ENCODE measurements around the gene ALPL. TPM values are rescaled to one million over a fixed set of nuclear protein-coding genes. Genes with fewer than 3 reads are reported as not detected.

ALPL gene
- total RNA-seq, 2 donors from 2014 or later = 6.3 to 15.6 TPM

DNA sequence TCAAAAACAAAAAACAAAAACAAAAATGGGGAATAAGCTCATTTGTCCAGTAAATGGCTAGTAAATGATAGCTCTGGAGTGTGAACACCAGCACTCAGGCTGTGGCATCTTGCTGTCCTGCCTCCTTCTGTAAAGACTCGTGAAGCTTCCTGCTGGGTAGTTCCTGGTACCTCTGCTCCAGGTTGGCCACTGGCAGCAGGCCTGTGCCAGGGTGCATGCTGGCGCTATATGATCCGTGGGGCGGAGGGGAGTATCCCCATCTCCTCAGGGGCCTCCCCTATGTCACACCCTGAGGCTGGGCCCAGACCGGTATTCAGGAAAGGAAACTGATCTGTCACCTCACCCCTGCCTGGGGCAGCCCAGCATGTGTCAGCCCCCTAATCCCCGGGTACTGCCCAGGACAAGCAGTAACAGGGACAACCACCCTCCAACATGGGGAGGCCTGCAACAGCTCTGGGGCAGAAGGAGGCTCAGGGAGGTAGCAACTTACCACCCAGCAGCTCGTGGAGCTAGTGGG is 14.1 kb downstream of the ALPL start:
- Histone ChIP-seq H3K36me3 (no peaks in the 10 kb centered on the region), H3K9me3 (no peaks in the 10 kb centered on the region), H3K4me1 (replicated peaks) (no peaks in the 10 kb centered on the region), H3K27ac (no peak overlapping the region), H3K27me3 (replicated peaks; ENCODE audit: insufficient read depth) (no peaks in the 10 kb centered on the region), H3K4me3 (no peak overlapping the region)
- intact Hi-C loops (cut with DNase I) = no loop called here
- TF ChIP-seq POLR2AphosphoS5 (IDR thresholded peaks at IDR 0.05) (no peak), POLR2A (IDR thresholded peaks at IDR 0.05) (no peak)
- TF ChIP-seq, protein P1, sequence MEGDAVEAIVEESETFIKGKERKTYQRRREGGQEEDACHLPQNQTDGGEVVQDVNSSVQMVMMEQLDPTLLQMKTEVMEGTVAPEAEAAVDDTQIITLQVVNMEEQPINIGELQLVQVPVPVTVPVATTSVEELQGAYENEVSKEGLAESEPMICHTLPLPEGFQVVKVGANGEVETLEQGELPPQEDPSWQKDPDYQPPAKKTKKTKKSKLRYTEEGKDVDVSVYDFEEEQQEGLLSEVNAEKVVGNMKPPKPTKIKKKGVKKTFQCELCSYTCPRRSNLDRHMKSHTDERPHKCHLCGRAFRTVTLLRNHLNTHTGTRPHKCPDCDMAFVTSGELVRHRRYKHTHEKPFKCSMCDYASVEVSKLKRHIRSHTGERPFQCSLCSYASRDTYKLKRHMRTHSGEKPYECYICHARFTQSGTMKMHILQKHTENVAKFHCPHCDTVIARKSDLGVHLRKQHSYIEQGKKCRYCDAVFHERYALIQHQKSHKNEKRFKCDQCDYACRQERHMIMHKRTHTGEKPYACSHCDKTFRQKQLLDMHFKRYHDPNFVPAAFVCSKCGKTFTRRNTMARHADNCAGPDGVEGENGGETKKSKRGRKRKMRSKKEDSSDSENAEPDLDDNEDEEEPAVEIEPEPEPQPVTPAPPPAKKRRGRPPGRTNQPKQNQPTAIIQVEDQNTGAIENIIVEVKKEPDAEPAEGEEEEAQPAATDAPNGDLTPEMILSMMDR (IDR thresholded peaks at IDR 0.05) = no peak
- WGBS = 82% methylated on average over 7 of the region's 7 CpGs
- no peak for DNase-seq (ENCODE audit: low spot score)

DNA sequence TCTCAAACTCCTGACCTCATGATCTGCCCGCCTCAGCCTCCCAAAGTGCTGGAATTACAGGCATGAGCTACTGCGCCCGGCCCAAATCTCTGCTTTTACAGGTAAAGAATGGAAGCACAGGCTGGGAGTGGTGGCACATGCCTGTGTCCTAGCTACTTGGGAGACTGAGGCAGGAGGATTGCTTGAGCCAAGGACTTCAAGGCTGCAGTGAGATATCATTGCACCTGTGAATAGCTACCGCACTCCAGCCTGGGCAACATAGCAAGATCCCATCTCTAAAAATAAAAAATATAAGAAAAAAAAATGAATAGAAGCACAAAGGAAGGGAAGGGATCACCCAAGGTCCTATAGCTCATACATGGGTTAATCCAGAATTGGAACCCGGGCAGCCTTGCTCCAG is 15.0 kb downstream of the ALPL start:
- no peak for DNase-seq (ENCODE audit: low spot score)
- TF ChIP-seq POLR2AphosphoS5 (IDR thresholded peaks at IDR 0.05) (no peak), POLR2A (IDR thresholded peaks at IDR 0.05) (no peak)
- TF ChIP-seq, protein P1 (IDR thresholded peaks at IDR 0.05) = no peak
- Histone ChIP-seq H3K36me3 (no peaks in the 10 kb centered on the region), H3K27me3 (replicated peaks; ENCODE audit: insufficient read depth) (no peaks in the 10 kb centered on the region), H3K4me3 (no peak overlapping the region), H3K27ac (no peak overlapping the region), H3K9me3 (no peaks in the 10 kb centered on the region), H3K4me1 (replicated peaks) (no peaks in the 10 kb centered on the region)
- 88% methylated on average over 5 of the region's 5 CpGs for WGBS
- intact Hi-C loops (cut with DNase I) = no loop called here

DNA sequence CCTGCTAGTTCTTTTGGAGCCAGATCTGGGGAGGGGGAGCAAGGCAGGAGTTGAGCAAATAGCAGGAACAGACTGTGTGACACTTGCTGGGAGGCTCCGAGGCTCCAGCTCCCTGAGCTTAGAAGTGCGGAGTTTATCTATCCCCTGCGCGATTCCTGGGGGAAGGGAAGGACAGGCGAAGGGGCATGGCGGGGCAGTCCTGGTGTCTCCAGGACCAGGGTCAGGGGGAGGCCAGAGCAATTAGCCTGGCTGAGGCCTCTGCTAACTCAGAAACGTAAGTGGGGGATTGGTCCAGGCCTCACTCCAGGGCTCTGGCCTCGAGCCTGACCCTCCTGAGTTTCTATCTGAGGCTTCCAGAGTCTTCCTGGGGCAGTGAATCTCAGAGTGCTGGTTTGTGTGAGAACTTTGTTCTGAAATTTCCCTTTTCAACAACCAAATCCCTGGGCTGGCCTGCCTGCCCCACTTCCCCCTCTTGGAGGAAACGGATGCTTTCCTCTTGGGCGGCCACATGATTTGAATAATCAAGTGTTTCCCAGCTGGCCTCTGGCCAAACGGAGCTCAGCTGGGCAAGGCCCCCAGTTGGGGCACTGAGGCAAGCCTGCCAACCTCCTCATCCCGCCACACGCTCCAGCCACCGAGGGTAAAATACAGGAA is 15.6 kb downstream of the ALPL start:
- 81% methylated on average over 14 of the region's 14 CpGs for WGBS
- no peak overlapping the region for H3K4me3 ChIP-seq
- no peaks in the 10 kb centered on the region for H3K9me3 ChIP-seq
- H3K27ac ChIP-seq = no peak overlapping the region
- no peak for TF ChIP-seq POLR2AphosphoS5 (IDR thresholded peaks at IDR 0.05)
- TF ChIP-seq POLR2A (IDR thresholded peaks at IDR 0.05) = no peak
- TF ChIP-seq, protein P1 (IDR thresholded peaks at IDR 0.05) = no peak
- H3K36me3 ChIP-seq = no peaks in the 10 kb centered on the region
- no peaks in the 10 kb centered on the region for H3K27me3 ChIP-seq (replicated peaks; ENCODE audit: insufficient read depth)
- H3K4me1 ChIP-seq (replicated peaks) = no peaks in the 10 kb centered on the region
- intact Hi-C loops (cut with DNase I) = no loop called here
- no peak for DNase-seq (ENCODE audit: low spot score)

DNA sequence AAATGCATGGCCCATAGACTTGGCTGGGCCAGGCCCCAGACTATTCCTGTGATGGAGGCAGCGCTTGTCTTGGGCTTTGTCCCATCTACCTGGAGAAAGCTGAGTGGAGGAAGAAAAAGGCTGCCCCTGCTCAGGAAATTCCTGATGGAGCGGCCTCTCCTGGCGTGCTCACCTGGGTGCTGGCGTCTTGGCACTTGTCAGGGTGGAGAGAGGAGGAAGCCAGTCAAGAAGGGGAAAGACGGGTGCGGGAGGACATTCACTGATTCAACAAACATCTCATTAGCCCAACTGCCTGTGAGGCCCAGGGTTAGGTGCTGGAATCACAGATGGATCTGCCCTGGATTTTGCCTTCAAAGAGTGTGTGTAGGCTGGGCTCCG is 16.1 kb downstream of the ALPL start:
- no peaks in the 10 kb centered on the region for H3K27me3 ChIP-seq (replicated peaks; ENCODE audit: insufficient read depth)
- H3K27ac ChIP-seq = no peak overlapping the region
- no peak for DNase-seq (ENCODE audit: low spot score)
- no peaks in the 10 kb centered on the region for H3K36me3 ChIP-seq
- no peaks in the 10 kb centered on the region for H3K9me3 ChIP-seq
- TF ChIP-seq, protein P1 (IDR thresholded peaks at IDR 0.05) = no peak
- TF ChIP-seq POLR2A (IDR thresholded peaks at IDR 0.05) = no peak
- TF ChIP-seq POLR2AphosphoS5 (IDR thresholded peaks at IDR 0.05) = no peak
- 80% methylated on average over 7 of the region's 7 CpGs for WGBS
- no peak overlapping the region for H3K4me3 ChIP-seq
- no peaks in the 10 kb centered on the region for H3K4me1 ChIP-seq (replicated peaks)
- intact Hi-C loops (cut with DNase I) = no loop called here

DNA sequence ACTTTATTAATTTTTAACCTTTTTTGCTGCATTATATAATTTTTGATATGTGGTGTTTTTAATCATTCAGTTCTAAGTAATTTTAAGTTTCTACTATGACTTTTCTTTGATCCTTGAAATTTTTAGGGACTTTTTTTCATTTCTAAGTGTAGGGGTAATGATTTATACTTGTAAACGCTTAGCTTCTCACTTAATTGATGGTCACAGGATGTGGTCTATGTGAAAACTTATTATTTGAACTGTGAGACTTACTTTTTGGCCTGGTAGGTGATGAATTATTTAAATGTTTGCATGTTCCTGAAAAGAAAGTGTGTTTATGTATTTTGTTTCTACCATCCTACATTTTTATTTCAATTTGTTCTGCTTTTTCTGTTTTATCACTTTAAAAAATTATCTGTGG is 17.2 kb downstream of the ALPL start:
- Histone ChIP-seq H3K36me3 (no peaks in the 10 kb centered on the region), H3K27me3 (replicated peaks; ENCODE audit: insufficient read depth) (no peaks in the 10 kb centered on the region), H3K4me3 (no peak overlapping the region), H3K27ac (no peak overlapping the region), H3K9me3 (no peaks in the 10 kb centered on the region), H3K4me1 (replicated peaks) (no peaks in the 10 kb centered on the region)
- intact Hi-C loops (cut with DNase I) = no loop called here
- WGBS = 83% methylated on average over 1 of the region's 1 CpG
- no peak for DNase-seq (ENCODE audit: low spot score)
- TF ChIP-seq, protein P1 (IDR thresholded peaks at IDR 0.05) = no peak
- TF ChIP-seq POLR2AphosphoS5 (IDR thresholded peaks at IDR 0.05) = no peak
- no peak for TF ChIP-seq POLR2A (IDR thresholded peaks at IDR 0.05)

Data from prostate gland (tissue), 2 donors.